NCI-H128 (cell line): Measurements from ENCODE around the gene SETDB1.
A peak's percentile ranks its signal among the peaks of the same experiment; 100 is the strongest.

Source experiments
- DNase-seq: peaks from one replicate; lab custom pipeline; 2025; ENCODE audit not compliant: unreplicated experiment; lab: John Stamatoyannopoulos, UW

Gene SETDB1

DNA sequence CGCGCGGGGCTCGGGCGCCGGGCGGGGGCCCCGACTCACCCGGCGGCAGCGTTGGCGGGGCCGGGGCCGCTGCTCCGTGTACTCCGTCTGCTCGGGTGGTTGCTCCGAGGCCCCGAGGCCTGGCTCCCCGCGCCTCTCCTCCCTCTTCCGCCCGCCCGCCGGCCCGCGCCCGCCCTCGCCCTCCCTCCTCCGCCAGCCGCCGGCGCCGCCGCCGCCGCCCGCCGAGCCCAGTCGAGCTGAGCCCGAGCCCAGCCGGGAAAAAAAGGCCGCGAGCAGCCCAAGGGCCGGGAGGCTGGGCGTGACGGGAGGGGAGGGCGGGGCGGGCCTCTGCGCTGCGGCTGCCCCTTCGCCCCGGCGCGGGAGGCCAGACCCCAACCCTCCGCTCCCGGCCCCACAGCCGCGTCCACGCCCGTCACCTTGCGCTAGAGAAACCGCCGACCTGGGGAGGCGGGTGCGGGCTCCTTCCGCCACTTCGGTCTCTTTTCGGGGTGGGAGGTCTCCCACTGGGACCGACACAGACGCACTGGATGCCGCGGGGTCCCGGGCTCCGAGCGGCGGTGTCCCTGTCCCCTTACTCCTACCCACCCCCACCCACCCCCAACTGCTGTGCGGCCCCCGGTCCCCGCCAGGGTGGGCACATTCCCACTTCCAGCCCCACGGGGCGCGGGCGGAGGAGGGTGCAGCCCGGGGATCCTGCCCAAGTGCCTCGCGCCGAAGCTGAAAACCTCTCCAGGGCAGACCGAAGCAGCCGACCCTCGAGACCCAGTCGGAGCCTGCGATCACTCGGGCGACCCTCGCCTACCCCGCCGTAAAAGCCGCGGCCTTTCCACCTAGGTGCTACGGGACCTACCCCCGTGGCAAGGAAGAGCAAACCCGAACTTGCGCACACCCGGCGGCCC is 48.7 kb downstream of the SETDB1 start, which contains the start of gene CERS2:
TSS of gene CERS2 (minus strand) at position 256 of the 899 bp plus-strand sequence. CDS start 5,745 bp downstream, outside the sequence.
- peak; percentile 64 for DNase-seq

GRCh38 chr1:150976401-150976821 is 50.2 kb downstream of the SETDB1 start:
- no peak for DNase-seq

DNA sequence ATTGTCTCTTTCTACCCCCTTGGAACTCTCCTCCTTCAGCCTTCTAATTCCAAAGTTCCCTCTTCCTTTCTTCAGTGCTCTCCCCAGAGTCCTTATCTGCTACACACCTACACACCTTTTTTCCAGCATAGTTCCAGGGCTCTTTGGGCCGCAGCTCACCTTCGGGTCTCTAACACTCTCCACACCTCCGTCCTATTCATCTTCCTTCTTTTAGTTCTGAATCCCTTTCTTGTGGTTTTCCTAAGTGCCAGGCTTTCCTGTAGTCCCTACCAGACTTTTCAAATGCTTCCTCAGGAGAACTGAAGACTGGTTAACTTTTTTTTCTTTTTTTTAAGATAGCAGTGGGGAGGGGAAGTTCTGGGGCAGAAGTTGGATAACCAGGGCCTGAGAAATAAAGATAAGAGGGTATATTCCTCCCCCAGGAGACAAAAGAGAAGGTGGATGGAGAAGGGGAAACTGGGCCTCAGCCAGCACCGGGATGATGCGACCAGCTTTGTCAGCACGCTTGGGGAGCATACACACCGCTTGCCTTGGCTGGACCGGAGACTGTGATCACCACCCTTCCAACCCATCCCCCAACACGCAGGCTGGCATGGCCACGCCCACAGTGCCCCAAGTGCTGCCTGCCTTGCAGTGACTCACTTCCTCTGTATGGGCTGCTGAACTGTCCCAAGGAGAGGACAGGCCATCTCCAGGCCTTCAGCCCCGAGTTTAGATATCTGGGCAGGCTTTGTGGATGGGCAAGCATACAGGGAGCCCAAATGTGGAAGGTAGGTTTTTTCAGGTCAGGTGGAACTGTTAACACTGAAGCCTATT is 50.9 kb downstream of the SETDB1 start:
- no peak for DNase-seq

DNA sequence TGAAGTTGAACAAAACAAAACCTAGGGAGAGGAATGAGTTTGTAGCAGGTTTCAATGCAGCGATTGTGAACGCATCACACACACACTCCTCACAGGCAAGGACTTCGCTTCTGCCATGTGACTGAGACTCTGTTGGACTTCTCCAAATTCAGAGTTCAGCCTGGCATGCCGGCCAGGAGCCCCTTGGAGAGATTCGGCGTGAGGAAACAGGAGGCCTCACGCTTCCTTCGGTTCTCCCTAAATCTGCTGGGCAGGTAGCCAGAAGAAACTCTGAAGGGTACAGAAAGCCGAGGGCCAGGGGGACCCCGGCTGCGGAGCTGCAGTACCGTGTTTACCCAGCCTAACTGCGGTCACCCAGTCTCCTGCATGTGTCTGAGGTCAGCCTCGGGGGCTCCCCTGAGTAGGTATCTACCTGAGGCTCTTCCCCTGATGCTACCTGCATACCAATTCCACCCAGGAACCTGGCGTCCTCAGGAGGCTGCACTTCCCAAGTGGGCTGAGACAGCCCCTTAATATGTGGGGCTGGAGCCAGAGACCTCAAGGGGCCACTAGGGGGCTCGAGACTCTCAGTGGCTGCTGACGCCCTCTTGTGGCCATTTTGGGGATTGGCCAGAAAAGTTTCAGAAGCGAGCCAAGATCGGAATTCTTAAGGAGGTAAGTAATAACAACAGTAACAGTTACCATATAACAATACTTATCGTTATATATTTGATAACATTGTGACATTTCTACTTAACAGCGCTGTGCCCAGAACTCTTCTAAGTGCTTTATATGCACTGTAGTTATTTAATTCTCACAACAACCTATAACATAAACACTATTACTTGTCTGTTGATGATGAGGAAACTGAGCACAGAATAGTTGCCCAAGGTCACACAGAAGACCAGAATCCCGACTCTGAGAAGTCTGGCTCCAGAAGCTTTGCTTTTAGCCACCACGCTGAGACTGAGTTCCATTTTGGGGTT is 53.2 kb downstream of the SETDB1 start:
- peak; percentile 95 for DNase-seq

GRCh38 chr1:150981177-150981804 is 55.1 kb downstream of the SETDB1 start:
- peak; percentile 65 for DNase-seq

- DNase-seq = no peak
Observed at GRCh38 chr1:150981805-150982712, 55.9 kb downstream of the SETDB1 start, which contains the start of gene ANXA9. Gene ANXA9 (plus strand): TSS chr1:150982292. CDS start chr1:150983106, 814 bp downstream.

DNA sequence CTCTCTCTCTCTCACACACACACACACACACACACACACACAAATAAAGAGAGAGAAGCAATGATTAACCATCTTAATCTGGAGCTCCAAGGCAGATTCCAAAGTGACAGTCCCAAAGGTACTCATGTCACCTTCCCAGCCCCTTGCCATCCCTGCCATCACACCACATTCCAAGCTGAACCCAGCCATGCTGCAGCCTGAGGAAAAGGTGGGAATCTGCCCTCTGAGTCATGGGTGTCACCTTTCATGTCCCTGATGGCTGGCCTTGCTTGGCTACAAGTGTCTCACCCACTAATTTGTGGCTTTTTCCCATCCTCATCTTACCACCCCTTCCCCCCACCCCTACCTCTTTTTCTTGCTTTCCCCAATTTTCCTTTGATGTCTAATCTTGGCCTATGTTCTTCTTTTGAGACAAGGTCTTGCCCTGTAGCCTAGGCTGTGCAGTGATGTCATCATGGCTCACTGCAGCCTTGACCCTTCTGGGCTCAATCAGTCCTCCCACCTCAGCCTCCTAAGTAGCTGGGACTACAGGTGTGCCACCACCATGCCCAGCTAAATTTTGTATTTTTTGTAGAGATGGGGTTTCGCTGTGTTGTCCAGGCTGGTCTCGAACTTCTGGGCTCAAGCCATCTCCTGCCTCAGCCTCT is 59.1 kb downstream of the SETDB1 start:
- DNase-seq = no peak

GRCh38 chr1:150987924-150988323 is 61.8 kb downstream of the SETDB1 start:
- DNase-seq = no peak

DNA sequence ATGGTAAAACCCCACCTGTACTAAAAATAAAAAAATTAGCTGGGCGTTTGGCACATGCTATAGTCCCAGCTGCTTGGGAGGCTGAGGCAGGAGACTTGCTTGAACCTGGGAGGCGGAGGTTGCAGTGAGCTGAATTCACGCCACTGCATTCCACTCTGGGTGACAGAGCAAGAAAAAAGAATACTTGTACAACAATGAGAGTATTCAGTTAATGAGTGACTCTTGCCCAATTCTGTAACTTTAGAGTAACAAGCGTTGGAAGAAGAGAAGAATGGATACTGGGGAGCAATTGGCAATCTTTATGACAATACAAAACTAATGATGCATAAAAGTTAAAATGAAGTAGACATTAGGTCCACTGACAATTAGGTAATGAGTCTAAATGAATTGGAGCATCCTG is 66.5 kb downstream of the SETDB1 start:
- no peak for DNase-seq

DNA sequence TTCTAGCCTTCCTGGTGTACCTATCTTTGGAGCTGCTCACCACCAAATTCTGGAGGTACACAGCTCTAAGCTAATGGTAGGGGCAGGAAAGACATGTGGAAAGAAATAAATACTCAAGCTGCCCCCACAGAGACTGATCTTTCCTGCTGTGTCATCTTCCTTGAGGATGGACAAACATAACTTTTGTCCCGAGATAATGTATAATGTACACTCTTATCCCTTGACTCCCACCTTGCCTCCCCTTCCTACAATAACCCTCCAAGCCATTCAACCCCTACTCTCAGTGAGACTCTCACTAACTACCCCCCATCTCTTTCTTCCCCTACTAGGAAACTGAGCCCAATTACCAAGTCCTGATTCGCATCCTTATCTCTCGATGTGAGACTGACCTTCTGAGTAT is 68.1 kb downstream of the SETDB1 start:
- no peak for DNase-seq

- no peak for DNase-seq
Observed at GRCh38 chr1:150995460-150995859, 69.3 kb downstream of the SETDB1 start.

GRCh38 chr1:150995896-150996295 is 69.7 kb downstream of the SETDB1 start:
- peak; percentile 21 for DNase-seq

- no peak for DNase-seq
Observed at GRCh38 chr1:150997126-150997872, 71.1 kb downstream of the SETDB1 start.

- DNase-seq = no peak
Observed at GRCh38 chr1:150997949-150998348, 71.8 kb downstream of the SETDB1 start.

- no peak for DNase-seq
Observed at GRCh38 chr1:150999051-150999674, 73.0 kb downstream of the SETDB1 start.

DNA sequence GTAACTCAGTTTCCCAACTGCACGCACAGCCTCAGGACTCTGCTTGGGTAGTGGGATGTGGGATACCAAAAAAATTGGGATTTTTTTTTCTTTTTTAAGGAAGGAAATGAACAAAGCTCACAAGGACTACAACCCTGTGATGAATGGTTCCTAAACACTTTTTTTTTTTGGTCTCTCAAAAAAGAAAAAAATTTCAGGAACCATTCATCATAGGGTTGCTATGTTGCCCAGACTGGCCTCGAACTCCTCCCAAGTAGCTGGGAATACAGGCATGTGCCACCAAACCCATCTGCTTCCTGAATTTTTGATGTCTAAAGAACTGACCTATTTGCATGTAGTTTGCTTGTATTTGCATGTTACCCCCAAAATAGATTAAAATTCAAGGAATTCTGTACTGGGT is 73.8 kb downstream of the SETDB1 start:
- DNase-seq = no peak

- DNase-seq = no peak
Observed at GRCh38 chr1:151000408-151000807, 74.2 kb downstream of the SETDB1 start.
